K562 (cell line): Measurements from ENCODE around the gene TACR2. TPM values are rescaled to one million over a fixed set of nuclear protein-coding genes. Genes with fewer than 3 reads are reported as not detected.

Source experiments
- ARNT ChIP-seq, 2 experiments: fragments of 450-650 bp; IDR thresholded peaks; 2 replicates each; pipeline ENCODE4 v1.6.1; 2016; ENCODE audit warnings: mild to moderate bottlenecking in 1 of 2
- BRD4 ChIP-seq: fragments of 200-600 bp; sonication (generic); IDR thresholded peaks from 2 replicates; pipeline ENCODE4 v1.6.1; 2017; ENCODE audit warnings: inconsistent platforms
- ESRRA ChIP-seq: fragments of 450-650 bp; IDR thresholded peaks from 2 replicates; pipeline ENCODE4 v1.6.1; 2014; ENCODE audit warnings: low read depth, mild to moderate bottlenecking, moderate library complexity, borderline replicate concordance
- NR2C2 ChIP-seq, 2 experiments: fragments of 200-800 bp in 1 of 2; sonication (Bioruptor generic) in 1 of 2; sonication (generic) in 1 of 2; formaldehyde crosslinking in 1 of 2; IDR thresholded peaks; 2 replicates each; pipeline versions ENCODE4 v1.6.1 to v1.8.0; 2016 to 2022; ENCODE audit warnings: mild to moderate bottlenecking in 1 of 2, missing compliant biosample characterization in 1 of 2, missing genetic modification characterization in 1 of 2, missing genetic modification reagents in 1 of 2
- RAD21 ChIP-seq, 2 experiments: fragments of 250-450 bp in 1 of 2; fragments of 450-650 bp in 1 of 2; sonication (Bioruptor Pico) in 1 of 2; formaldehyde crosslinking in 1 of 2; IDR thresholded peaks in 1 of 2; conservative IDR thresholded peaks in 1 of 2; 2 replicates each; pipeline versions ENCODE4 v1.4.0 to v1.8.0; 2020 to 2022; ENCODE audit warnings: mild to moderate bottlenecking in 2 of 2, moderate library complexity in 1 of 2
- RBM34 ChIP-seq: fragments of 200-400 bp; formaldehyde crosslinking; IDR thresholded peaks from 2 replicates; pipeline ENCODE4 v1.6.1; 2018; ENCODE audit warnings: low read length, borderline replicate concordance; ENCODE audit not compliant: insufficient read depth
- ZFP36 ChIP-seq: fragments of 150-350 bp; IDR thresholded peaks from 2 replicates; pipeline ENCODE4 v1.6.1; 2018; ENCODE audit warnings: low read length, low read depth; ENCODE audit not compliant: partially characterized antibody
- polyA plus RNA-seq, 8 experiments: library from polyadenylated mRNA; depleted of rRNA in 4 of 8; stranded (reverse) in 5 of 8; unstranded in 3 of 8; fragments of >200 nt; fragmentation: Nextera tagmentation in 2 of 8; fragmentation: Illumina TruSeq in 1 of 8; extraction: Ambion mirVana in 2 of 8; extraction: Trizol in 1 of 8; gene quantifications; 2 replicates each; pipeline versions ENCODE4 v1.2.1 to v1.2.3, GENCODE V29; 2011 to 2014; ENCODE audit warnings: inconsistent platforms in 1 of 8, missing spikeins in 1 of 8
- total RNA-seq, 7 experiments: library from RNA; depleted of rRNA in 6 of 7; stranded (reverse); fragments of >200 nt in 6 of 7; fragmentation: Illumina TruSeq in 2 of 7; extraction: Trizol in 2 of 7; gene quantifications; 2 replicates each; pipeline versions ENCODE4 v1.2.1 to v1.2.3, GENCODE V29; 2011 to 2021; ENCODE audit warnings: low replicate concordance in 1 of 7
- TF ChIP-seq, protein P1 (sequence below), 2 experiments: fragments of 450-650 bp; formaldehyde crosslinking in 1 of 2; IDR thresholded peaks; 2 replicates each; pipeline versions ENCODE4 v1.4.0 to v1.6.1; 2014 to 2020; ENCODE audit warnings: mild to moderate bottlenecking in 2 of 2, borderline replicate concordance in 1 of 2, low read depth in 1 of 2
- TF ChIP-seq, protein P2 (sequence below): fragments of 450-650 bp; IDR thresholded peaks from 2 replicates; pipeline ENCODE4 v1.7.1; 2018; ENCODE audit warnings: mild to moderate bottlenecking, low read depth; ENCODE audit not compliant: partially characterized antibody

Gene TACR2
- total and polyA plus RNA-seq, 9 of the 15 experiments (the other 6 are each of a cell fraction or from before 2014, with no cell fraction given), result not detected

- TF ChIP-seq BRD4 (no peak), RBM34 (no peak), ARNT (IDR thresholded peaks at IDR 0.05) (peak; percentile 49 to 53; a peak in 2 of 4 replicates), ZFP36 (no peak), RAD21 (CRISPR knock-in tag; conservative IDR thresholded peaks at IDR 0.05 in 1 of 2, IDR thresholded peaks at IDR 0.05 in 1 of 2) (peak in 1 of 2 experiments; percentile 43; a peak in 2 of 4 replicates), ESRRA (0 out of 2 replicates have a peak, but pooled peaks have one; percentile 9), NR2C2 (CRISPR knock-in tag; IDR thresholded peaks at IDR 0.05) (no peak), NR2C2 (tag; IDR thresholded peaks at IDR 0.05) (no peak)
- TF ChIP-seq, protein P1, sequence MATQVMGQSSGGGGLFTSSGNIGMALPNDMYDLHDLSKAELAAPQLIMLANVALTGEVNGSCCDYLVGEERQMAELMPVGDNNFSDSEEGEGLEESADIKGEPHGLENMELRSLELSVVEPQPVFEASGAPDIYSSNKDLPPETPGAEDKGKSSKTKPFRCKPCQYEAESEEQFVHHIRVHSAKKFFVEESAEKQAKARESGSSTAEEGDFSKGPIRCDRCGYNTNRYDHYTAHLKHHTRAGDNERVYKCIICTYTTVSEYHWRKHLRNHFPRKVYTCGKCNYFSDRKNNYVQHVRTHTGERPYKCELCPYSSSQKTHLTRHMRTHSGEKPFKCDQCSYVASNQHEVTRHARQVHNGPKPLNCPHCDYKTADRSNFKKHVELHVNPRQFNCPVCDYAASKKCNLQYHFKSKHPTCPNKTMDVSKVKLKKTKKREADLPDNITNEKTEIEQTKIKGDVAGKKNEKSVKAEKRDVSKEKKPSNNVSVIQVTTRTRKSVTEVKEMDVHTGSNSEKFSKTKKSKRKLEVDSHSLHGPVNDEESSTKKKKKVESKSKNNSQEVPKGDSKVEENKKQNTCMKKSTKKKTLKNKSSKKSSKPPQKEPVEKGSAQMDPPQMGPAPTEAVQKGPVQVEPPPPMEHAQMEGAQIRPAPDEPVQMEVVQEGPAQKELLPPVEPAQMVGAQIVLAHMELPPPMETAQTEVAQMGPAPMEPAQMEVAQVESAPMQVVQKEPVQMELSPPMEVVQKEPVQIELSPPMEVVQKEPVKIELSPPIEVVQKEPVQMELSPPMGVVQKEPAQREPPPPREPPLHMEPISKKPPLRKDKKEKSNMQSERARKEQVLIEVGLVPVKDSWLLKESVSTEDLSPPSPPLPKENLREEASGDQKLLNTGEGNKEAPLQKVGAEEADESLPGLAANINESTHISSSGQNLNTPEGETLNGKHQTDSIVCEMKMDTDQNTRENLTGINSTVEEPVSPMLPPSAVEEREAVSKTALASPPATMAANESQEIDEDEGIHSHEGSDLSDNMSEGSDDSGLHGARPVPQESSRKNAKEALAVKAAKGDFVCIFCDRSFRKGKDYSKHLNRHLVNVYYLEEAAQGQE (IDR thresholded peaks at IDR 0.05; ENCODE audit: borderline replicate concordance), result no peak
- TF ChIP-seq, protein P1 (CRISPR knock-in tag; IDR thresholded peaks at IDR 0.05; ENCODE audit: low read depth), result no peak
- TF ChIP-seq, protein P2, sequence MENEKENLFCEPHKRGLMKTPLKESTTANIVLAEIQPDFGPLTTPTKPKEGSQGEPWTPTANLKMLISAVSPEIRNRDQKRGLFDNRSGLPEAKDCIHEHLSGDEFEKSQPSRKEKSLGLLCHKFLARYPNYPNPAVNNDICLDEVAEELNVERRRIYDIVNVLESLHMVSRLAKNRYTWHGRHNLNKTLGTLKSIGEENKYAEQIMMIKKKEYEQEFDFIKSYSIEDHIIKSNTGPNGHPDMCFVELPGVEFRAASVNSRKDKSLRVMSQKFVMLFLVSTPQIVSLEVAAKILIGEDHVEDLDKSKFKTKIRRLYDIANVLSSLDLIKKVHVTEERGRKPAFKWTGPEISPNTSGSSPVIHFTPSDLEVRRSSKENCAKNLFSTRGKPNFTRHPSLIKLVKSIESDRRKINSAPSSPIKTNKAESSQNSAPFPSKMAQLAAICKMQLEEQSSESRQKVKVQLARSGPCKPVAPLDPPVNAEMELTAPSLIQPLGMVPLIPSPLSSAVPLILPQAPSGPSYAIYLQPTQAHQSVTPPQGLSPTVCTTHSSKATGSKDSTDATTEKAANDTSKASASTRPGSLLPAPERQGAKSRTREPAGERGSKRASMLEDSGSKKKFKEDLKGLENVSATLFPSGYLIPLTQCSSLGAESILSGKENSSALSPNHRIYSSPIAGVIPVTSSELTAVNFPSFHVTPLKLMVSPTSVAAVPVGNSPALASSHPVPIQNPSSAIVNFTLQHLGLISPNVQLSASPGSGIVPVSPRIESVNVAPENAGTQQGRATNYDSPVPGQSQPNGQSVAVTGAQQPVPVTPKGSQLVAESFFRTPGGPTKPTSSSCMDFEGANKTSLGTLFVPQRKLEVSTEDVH, result peak; percentile 61
Observed at GRCh38 chr10:69408318-69409175, 8.2 kb downstream of the TACR2 start (continued).
